ENCODE measurements around the gene NDRG2.
A peak's percentile ranks its signal among the peaks of the same experiment; 100 is the strongest.
"Not testable (repeated sequence)": the region's sequence is repeated elsewhere in the genome, so short reads cannot be mapped to it uniquely, and the experiment has no call there.

Gene NDRG2

GRCh38 chr14:21003788-21004346, 21.0 kb downstream of the NDRG2 start:
- DNase-seq: no peak

- DNase-seq: no peak
Measured at GRCh38 chr14:21001218-21001617, 23.6 kb downstream of the NDRG2 start.

DNA sequence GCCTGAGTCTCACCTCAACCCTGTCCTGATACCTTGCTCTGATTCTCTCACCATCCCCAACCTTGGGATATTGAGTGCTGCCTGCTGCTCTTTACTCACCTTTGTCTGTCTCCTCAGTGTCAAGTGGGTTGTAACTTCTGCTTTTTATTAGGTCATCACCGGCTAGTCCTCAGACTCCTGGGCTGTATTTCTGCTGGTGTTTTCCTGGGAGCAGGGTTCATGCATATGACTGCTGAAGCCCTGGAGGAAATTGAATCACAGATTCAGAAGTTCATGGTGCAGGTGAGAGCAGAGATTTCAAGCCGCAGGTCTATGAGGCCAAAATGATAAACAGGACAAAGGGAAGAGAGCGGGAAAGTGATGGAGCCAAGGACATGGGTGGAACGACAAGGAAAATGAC, 25.3 kb downstream of the NDRG2 start:
- DNase-seq: no peak

GRCh38 chr14:20998674-20999366, 26.0 kb downstream of the NDRG2 start, which contains the start of gene SLC39A2:
Gene SLC39A2 (plus strand): TSS chr14:20999293. CDS start chr14:20999447, 154 bp downstream.
- no peak for DNase-seq

GRCh38 chr14:20998139-20998538, 26.7 kb downstream of the NDRG2 start:
- no peak for DNase-seq

- no peak for DNase-seq
Measured at GRCh38 chr14:20997564-20997963, 27.3 kb downstream of the NDRG2 start.

GRCh38 chr14:20997115-20997514, 27.7 kb downstream of the NDRG2 start:
- DNase-seq: no peak

GRCh38 chr14:20996521-20996920, 28.3 kb downstream of the NDRG2 start:
- DNase-seq: no peak

DNA sequence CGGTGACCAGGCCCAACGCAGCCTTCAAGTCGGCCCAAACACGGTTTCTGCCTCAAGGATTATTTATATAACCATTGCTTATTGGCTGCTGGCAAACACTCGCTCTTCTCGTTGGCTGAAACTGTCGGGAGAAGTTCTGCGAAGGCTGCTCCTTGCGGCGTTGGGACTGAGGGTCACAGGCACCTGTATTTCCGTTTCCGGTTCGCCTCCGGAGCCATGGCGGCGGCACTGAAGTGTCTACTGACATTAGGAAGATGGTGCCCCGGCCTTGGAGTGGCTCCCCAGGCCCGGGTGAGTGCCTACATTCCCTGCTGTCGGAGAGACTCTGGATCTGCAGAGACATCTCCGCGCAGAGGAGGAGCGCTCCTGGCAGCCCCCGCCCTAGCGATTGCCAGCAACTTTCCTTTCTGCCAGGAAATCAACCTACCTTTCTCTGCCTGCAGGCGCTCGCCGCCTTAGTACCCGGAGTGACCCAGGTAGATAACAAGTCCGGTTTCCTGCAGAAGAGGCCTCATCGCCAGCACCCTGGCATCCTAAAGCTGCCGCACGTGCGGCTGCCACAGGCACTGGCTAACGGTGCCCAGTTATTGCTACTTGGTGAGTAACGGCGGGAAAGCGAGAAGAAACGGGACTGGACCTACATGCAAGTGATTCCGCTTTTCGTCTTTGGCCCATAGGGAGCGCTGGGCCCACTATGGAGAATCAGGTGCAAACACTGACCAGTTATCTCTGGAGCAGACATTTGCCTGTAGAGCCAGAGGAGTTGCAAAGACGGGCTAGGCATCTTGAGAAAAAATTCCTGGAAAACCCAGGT, 34.9 kb downstream of the NDRG2 start, which contains the start of gene METTL17:
TSS of gene METTL17 (plus strand) at position 194 of the 814 bp plus-strand sequence. CDS start at position 217, 23 bp downstream.
- peak; percentile 60 to 70 (median 68) for DNase-seq

DNA sequence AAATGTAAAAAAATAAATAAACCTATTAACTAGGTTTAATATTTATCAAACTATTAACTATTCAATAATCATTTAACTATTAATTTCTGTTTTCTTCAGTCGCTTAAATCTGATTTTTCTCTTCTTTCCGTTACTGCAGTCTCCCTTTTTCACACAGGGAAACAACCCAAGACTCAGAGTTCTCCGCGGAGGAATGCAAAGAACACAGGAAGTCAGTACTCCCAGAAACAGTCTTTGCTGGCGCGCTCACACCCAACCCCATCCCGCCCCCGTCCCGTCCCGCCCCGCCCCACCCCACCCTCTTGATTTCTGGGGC, 35.4 kb downstream of the NDRG2 start:
- DNase-seq: no peak

DNA sequence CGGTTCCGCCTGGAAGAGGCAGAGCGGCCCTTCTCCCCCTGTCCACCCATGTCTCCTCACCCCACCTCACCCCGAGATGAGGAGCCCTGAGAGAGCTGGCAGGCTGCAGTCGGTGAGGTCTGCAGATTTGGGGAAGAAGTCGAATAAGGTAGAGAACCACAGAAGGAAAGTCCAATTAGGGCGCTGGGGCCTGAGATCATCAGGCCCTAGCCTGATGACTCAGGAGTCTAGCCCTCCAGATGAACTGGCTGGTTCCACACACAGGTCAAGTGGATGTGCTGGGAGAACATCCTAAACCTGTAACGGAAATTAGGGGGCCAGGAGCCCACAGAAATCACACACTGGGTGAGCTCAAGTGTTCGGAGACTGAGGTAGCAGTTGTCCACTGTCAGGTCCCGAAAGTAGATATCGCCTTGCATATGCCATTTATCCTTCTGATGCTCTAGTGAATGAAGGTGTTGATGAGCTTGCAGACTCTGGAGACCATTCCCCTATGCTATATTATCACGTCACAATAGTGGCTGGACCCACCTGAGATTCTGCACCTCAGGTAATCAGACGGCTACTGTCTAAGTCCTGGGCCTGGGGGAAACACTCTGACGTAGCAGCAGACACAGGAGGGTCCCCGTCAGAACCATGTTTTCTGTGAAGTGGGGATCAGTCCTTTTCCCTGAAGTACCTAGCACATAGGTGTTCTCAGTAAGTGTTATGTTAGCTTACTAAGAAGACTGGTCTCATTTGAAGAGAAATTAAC, 36.0 kb downstream of the NDRG2 start:
- DNase-seq: no peak

- no peak for DNase-seq
Measured at GRCh38 chr14:20986811-20987210, 38.0 kb downstream of the NDRG2 start.

DNA sequence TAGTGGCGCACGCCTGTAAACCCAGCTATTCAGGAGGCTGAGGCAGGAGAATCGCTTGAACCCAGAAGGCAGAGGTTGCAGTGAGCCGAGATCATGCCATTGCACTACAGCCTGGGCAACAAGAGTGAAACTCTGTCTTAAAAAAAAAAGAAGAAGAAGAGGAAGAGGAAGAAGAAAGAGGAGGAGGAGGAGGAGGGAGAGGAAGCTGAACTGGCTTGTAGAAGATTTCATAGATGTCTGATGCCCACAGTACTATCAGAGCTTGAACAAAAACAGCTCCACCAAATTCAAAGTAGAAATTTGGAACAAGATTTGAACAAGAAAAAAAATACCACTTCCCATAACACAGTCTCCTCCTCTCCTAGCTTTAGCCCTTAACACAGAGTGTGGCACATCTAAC, 39.2 kb downstream of the NDRG2 start:
- not testable (repeated sequence) for DNase-seq

DNA sequence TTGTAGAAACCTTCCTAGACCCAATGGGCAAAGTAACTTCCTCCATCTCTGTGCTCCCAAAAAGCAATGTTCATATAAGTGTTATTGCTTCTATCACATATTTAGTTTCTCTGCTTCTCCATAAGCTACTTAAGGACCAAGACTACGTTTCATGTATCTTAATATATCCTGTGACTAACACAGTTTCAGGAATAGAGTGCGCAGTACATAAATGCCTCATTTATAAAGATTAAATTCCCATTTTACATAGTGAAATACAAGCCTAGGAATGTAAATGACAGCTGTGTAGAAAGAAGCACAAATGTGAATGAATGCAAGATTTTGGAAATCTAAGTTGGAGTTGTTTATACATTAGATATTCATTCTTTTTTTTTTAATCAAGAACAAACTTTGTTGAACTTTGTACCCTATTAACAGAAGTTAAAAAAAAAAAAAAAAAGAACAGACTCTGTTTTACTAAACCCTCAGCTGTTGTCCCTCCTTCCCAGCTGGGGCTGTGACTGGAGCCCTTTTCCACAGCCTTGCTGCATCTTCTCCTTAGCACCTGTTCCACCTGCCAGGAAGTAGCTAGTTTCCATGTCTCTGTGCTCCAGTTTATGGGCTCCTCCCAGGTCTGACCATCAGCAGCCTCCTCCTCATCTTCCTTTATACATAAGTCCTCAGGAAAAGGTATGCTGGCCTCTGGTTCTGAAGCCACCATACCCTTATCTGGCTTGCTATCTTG, 42.1 kb downstream of the NDRG2 start:
- no peak for DNase-seq

- no peak for DNase-seq
Measured at GRCh38 chr14:20980906-20981305, 44.0 kb downstream of the NDRG2 start.

DNA sequence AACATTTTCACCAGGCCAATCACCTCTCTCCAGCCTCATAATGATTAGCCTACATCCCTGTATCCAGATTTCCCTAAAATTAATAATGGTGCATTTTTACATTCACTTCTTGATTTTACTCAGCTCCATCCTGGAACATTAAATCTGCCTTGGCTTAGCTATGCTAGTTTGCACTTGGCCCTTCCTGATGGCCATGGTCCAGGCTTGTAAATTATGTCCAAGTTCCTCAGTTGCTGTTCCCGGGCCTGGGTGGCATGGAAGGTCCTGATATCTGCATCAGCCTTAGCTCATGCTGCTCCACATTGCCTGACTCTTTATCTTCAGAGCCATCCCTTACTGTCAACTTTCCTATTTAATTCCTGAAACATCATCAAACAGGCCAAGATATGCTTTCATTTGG, 46.2 kb downstream of the NDRG2 start:
- no peak for DNase-seq

DNA sequence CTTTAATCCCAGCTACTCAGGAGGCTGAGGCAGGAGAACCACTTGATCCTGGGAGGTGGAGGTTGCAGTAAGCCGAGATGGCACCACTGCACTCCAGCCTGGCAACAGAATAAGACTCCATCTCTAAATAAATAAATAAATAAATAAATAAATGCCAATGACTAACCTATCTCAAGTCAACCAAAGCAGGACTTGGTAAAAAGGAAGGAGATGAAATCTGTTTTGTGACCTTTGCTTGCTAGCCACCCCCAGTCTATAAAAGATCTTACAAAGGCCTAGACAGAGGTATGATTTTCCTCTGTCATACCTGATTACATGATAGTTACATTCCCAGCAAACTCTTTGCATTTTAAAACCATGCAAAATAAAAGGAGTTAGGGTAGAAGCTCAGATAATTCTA, 48.6 kb downstream of the NDRG2 start:
- no peak for DNase-seq

GRCh38 chr14:20973501-20973900, 51.4 kb downstream of the NDRG2 start:
- no peak for DNase-seq

DNA sequence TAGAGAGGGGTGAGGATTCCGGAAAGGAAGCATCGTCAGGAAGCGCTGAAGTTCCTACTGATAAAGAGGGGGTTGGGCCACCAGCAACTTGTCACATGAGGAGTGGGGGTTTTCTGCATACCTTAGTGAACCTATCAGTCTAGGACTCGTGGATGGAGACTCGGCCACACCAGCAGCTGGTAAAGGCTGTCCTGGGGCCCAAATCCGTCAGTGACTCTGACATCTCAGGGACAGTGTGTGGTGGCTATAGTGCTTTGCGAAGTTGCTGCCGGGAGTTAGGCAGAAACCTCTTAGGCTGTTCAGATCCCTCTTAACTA, 53.2 kb downstream of the NDRG2 start:
- DNase-seq: no peak

- DNase-seq: peak; percentile 54 to 60 (median 55)
Measured at GRCh38 chr14:20970983-20971704, 53.7 kb downstream of the NDRG2 start.

GRCh38 chr14:20970647-20970982, 54.2 kb downstream of the NDRG2 start:
- no peak for DNase-seq

DNA sequence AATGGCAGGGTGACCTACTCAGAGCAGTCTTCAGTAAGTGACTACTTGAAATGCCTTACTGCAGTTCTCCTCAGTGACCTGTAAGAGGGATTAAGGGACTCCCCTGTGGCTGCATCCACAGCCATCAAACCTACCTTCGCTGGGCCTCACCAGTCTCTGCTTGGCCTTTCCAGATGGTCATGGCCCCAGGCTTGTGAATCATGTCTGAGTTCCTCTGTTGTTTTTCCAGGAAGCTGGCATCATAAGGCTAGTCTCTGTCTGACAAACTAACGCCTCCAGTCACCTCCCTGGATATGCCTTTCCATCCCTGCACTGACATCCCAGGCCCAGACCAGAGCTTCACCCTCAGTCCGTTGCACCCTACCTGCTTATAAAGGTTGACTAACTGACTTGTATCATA, 55.5 kb downstream of the NDRG2 start:
- no peak for DNase-seq

Measured in activated CD4-positive, CD25-positive, alpha-beta regulatory T cell (primary cell).